H9 (cell line): ENCODE results near the gene SLC4A3. TPM values are rescaled to one million over a fixed set of nuclear protein-coding genes. Genes with fewer than 3 reads are reported as not detected.
A peak's percentile ranks its signal among the peaks of the same experiment; 100 is the strongest.

Source experiments
- DNase-seq: peaks from one replicate; pipeline ENCODE4 v3.0.0-alpha.2; 2017
- H2AFZ ChIP-seq: one replicate; pipeline ENCODE4 v1.6.1; 2013; ENCODE audit warnings: mild to moderate bottlenecking, low read length, control low read depth, moderate library complexity
- H2AK5ac ChIP-seq: 2 replicates; pipeline ENCODE4 v1.6.1; 2013; ENCODE audit warnings: low read length, control low read depth, mixed read lengths; ENCODE audit not compliant: insufficient read length
- H2BK120ac ChIP-seq: one replicate; pipeline ENCODE4 v1.6.1; 2013; ENCODE audit warnings: low read depth, mild to moderate bottlenecking, low read length, control low read depth, inconsistent platforms; ENCODE audit not compliant: poor library complexity, severe bottlenecking
- H2BK12ac ChIP-seq: 2 replicates; pipeline ENCODE4 v1.6.1; 2013; ENCODE audit warnings: low read length, control low read depth, mixed read lengths, low read depth; ENCODE audit not compliant: insufficient read length
- H2BK15ac ChIP-seq: 2 replicates; pipeline ENCODE4 v1.6.1; 2013; ENCODE audit warnings: low read depth, low read length, control low read depth
- H2BK20ac ChIP-seq: one replicate; pipeline ENCODE4 v1.6.1; 2013; ENCODE audit warnings: low read depth, mild to moderate bottlenecking, low read length, control low read depth, inconsistent platforms; ENCODE audit not compliant: poor library complexity, severe bottlenecking
- H2BK5ac ChIP-seq: 2 replicates; pipeline ENCODE4 v1.6.1; 2013; ENCODE audit warnings: low read length, control low read depth, mixed read lengths; ENCODE audit not compliant: insufficient read length
- H3K14ac ChIP-seq: 2 replicates; pipeline ENCODE4 v1.6.1; 2013; ENCODE audit warnings: low read length, control low read depth; ENCODE audit not compliant: insufficient read depth
- H3K18ac ChIP-seq: 2 replicates; pipeline ENCODE4 v1.6.1; 2013; ENCODE audit warnings: low read depth, mild to moderate bottlenecking, mixed read lengths, low read length, control low read depth; ENCODE audit not compliant: insufficient read length
- H3K23ac ChIP-seq: 2 replicates; pipeline ENCODE4 v1.6.1; 2013; ENCODE audit warnings: low read length, control low read depth, mixed read lengths, low read depth; ENCODE audit not compliant: insufficient read length
- H3K23me2 ChIP-seq: 2 replicates; pipeline ENCODE4 v1.6.1; 2013; ENCODE audit warnings: low read depth, mild to moderate bottlenecking, mixed read lengths, low read length, control low read depth; ENCODE audit not compliant: insufficient read length, poor library complexity, severe bottlenecking
- H3K27ac ChIP-seq: 2 replicates; pipeline ENCODE4 v1.5.1; 2013; ENCODE audit warnings: low read length, control low read depth, mixed read lengths, low read depth; ENCODE audit not compliant: insufficient read length
- H3K27me3 ChIP-seq: 2 replicates; pipeline ENCODE4 v1.6.1; 2013; ENCODE audit warnings: low read length, control low read depth, inconsistent platforms; ENCODE audit not compliant: insufficient read depth
- H3K4ac ChIP-seq: 2 replicates; pipeline ENCODE4 v1.6.1; 2013; ENCODE audit warnings: low read depth, mild to moderate bottlenecking, control low read depth, inconsistent platforms, low read length, moderate library complexity
- H3K4me1 ChIP-seq: 2 replicates; pipeline ENCODE4 v1.6.1; 2013; ENCODE audit warnings: low read length, control low read depth, inconsistent platforms; ENCODE audit not compliant: insufficient read depth
- H3K4me2 ChIP-seq: 2 replicates; pipeline ENCODE4 v1.6.1; 2013; ENCODE audit warnings: low read length, control low read depth, mixed read lengths; ENCODE audit not compliant: insufficient read length, insufficient read depth
- H3K56ac ChIP-seq: 2 replicates; pipeline ENCODE4 v1.6.1; 2013; ENCODE audit warnings: low read depth, mild to moderate bottlenecking, mixed read lengths, low read length, control low read depth; ENCODE audit not compliant: insufficient read length
- H3K79me1 ChIP-seq: 2 replicates; pipeline ENCODE4 v1.6.1; 2013; ENCODE audit warnings: low read depth, mild to moderate bottlenecking, moderate library complexity, low read length, control low read depth, inconsistent platforms; ENCODE audit not compliant: insufficient read depth, poor library complexity, severe bottlenecking
- H3K79me2 ChIP-seq: 2 replicates; pipeline ENCODE4 v1.6.1; 2013; ENCODE audit warnings: low read length, control low read depth, inconsistent platforms; ENCODE audit not compliant: insufficient read depth
- H3K9ac ChIP-seq: 2 replicates; pipeline ENCODE4 v1.6.1; 2013; ENCODE audit warnings: low read length, control low read depth, mixed read lengths; ENCODE audit not compliant: insufficient read length; ENCODE audit errors: extremely low read depth
- H3K9me3 ChIP-seq: one replicate; pipeline ENCODE4 v1.6.1; 2013; ENCODE audit warnings: low read depth, low read length, inconsistent platforms; ENCODE audit not compliant: control insufficient read depth
- H3T11ph ChIP-seq: one replicate; pipeline ENCODE4 v1.6.1; 2013; ENCODE audit warnings: mild to moderate bottlenecking, low read length, control low read depth, inconsistent platforms
- H4K20me1 ChIP-seq: one replicate; pipeline ENCODE4 v1.6.1; 2013; ENCODE audit not compliant: control insufficient read depth, insufficient read length, insufficient read depth
- H4K5ac ChIP-seq: 2 replicates; pipeline ENCODE4 v1.6.1; 2013; ENCODE audit warnings: low read depth, mild to moderate bottlenecking, mixed read lengths, low read length, control low read depth; ENCODE audit not compliant: insufficient read length
- H4K8ac ChIP-seq: replicated peaks from 2 replicates; pipeline ENCODE4 v1.6.1; 2013; ENCODE audit warnings: low read length, control low read depth, mixed read lengths, low read depth; ENCODE audit not compliant: insufficient read length
- H4K91ac ChIP-seq: 2 replicates; pipeline ENCODE4 v1.6.1; 2013; ENCODE audit warnings: low read depth, mild to moderate bottlenecking, moderate library complexity, mixed read lengths, low read length, control low read depth; ENCODE audit not compliant: insufficient read length
- H3K27ac Mint-ChIP-seq, 3 experiments: 2 replicates in 2 of 3; 3 replicates in 1 of 3; pipeline ENCODE4 v1.8.0; 2020 to 2021; ENCODE audit warnings: mixed read lengths in 3 of 3, mild to moderate bottlenecking in 1 of 3, moderate library complexity in 1 of 3
- H3K27me3 Mint-ChIP-seq: 2 replicates; pipeline ENCODE4 v1.8.0; 2021; ENCODE audit warnings: low read depth, mild to moderate bottlenecking, moderate library complexity, mixed read lengths
- H3K36me3 Mint-ChIP-seq, 3 experiments: 2 replicates in 2 of 3; 3 replicates in 1 of 3; pipeline ENCODE4 v1.8.0; 2020 to 2021; ENCODE audit warnings: low read depth in 3 of 3, mixed read lengths in 3 of 3; ENCODE audit not compliant: insufficient read depth in 1 of 3
- H3K4me1 Mint-ChIP-seq, 2 experiments: 2 replicates each; pipeline ENCODE4 v1.8.0; 2020; ENCODE audit warnings: mixed read lengths in 2 of 2
- H3K4me3 Mint-ChIP-seq, 2 experiments: 2 replicates in 1 of 2; 3 replicates in 1 of 2; pipeline ENCODE4 v1.8.0; 2020 to 2021; ENCODE audit warnings: mild to moderate bottlenecking in 2 of 2, mixed read lengths in 2 of 2, moderate library complexity in 1 of 2
- H3K9me3 Mint-ChIP-seq, 2 experiments: 2 replicates in 1 of 2; 3 replicates in 1 of 2; pipeline ENCODE4 v1.8.0; 2020; ENCODE audit warnings: mild to moderate bottlenecking in 2 of 2, mixed read lengths in 2 of 2, moderate library complexity in 1 of 2
- WGBS: extraction: QIAGEN DNeasy Blood & Tissue Kit; methylation state at CpG from one replicate; pipeline ENCODE4 v1.1.7; 2013; ENCODE audit warnings: missing lambda C conversion rate, low lambda C conversion rate, mixed read lengths; ENCODE audit not compliant: insufficient read length; ENCODE audit errors: extremely low coverage; 5-methylcytosine and 5-hydroxymethylcytosine counted together
- total RNA-seq: library from RNA; stranded (reverse); gene quantifications from 2 replicates; pipeline ENCODE4 v1.2.1, GENCODE V29; 2021
- TF ChIP-seq, protein P1 (sequence below): fragments of 200-600 bp; sonication (generic); conservative IDR thresholded peaks from 3 replicates; pipeline ENCODE4 v1.8.0; 2021; ENCODE audit warnings: antibody characterized with exemption, mild to moderate bottlenecking

The SLC4A3 gene
- total RNA-seq, 1 experiment from 2014 or later: 11.1 TPM

DNA sequence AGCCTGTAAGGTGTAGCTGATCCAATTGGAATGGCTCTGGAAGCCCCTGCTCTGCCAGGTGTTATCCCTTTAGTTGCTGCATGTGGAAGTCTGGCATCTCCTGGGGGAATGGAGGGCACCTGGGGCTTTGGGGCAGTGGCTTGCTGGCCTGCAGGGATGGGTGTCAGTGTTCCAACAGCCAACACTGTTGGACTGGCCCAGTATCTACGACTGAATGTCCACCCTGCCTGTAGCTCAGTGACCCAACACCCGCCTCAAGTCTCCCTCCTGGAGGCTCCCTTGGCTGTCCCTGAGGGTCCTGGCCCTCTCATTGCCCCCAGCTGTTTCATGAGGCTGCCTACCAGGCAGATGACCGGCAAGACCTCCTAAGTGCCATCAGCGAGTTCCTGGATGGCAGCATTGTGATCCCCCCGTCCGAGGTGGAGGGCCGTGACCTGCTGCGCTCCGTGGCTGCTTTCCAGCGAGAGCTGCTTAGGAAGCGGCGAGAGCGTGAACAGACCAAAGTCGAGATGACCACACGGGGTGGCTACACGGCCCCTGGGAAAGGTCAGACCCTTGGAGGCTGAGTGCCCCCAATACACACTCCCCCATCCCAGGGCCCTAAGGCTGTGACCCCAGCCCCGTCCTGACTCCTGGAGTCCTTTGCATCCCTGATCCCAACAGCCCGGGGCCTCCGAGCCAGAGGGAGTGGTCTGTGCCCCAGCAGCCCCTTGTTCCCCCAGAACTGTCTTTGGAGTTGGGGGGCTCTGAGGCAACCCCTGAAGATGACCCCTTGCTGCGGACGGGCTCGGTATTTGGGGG lies 7.7 kb downstream of the SLC4A3 start:
- no peak overlapping the region for H3K27ac ChIP-seq
- no peaks in the 10 kb centered on the region for H3K9me3 ChIP-seq
- no peak overlapping the region for H2AFZ ChIP-seq
- H2BK15ac ChIP-seq: no peak overlapping the region
- no peak overlapping the region for H4K5ac ChIP-seq
- no peaks in the 10 kb centered on the region for H3K4me1 ChIP-seq
- no peak overlapping the region for H3K14ac ChIP-seq
- H3K4me1 Mint-ChIP-seq: peaks cover 0 to 4% of the 10 kb centered on the region in 2 experiments; a peak in 1 of 4 replicates
- H2AK5ac ChIP-seq: no peak overlapping the region
- H4K8ac ChIP-seq: no peak overlapping the region
- H3K56ac ChIP-seq: no peak overlapping the region
- TF ChIP-seq, protein P1, sequence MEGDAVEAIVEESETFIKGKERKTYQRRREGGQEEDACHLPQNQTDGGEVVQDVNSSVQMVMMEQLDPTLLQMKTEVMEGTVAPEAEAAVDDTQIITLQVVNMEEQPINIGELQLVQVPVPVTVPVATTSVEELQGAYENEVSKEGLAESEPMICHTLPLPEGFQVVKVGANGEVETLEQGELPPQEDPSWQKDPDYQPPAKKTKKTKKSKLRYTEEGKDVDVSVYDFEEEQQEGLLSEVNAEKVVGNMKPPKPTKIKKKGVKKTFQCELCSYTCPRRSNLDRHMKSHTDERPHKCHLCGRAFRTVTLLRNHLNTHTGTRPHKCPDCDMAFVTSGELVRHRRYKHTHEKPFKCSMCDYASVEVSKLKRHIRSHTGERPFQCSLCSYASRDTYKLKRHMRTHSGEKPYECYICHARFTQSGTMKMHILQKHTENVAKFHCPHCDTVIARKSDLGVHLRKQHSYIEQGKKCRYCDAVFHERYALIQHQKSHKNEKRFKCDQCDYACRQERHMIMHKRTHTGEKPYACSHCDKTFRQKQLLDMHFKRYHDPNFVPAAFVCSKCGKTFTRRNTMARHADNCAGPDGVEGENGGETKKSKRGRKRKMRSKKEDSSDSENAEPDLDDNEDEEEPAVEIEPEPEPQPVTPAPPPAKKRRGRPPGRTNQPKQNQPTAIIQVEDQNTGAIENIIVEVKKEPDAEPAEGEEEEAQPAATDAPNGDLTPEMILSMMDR: no peak
- H3K79me1 ChIP-seq: no peaks in the 10 kb centered on the region
- peak overlapping the region in 1 of 3 experiments; percentile 75; a peak in 2 of 7 replicates for H3K27ac Mint-ChIP-seq
- no peak overlapping the region for H3T11ph ChIP-seq
- H3K23ac ChIP-seq: no peak overlapping the region
- peak; percentile 19 for DNase-seq
- H4K91ac ChIP-seq: no peak overlapping the region
- H3K23me2 ChIP-seq: no peaks in the 10 kb centered on the region
- no peak overlapping the region for H2BK12ac ChIP-seq
- H3K4me3 Mint-ChIP-seq: no peak overlapping the region
- H3K27me3 Mint-ChIP-seq: no peaks in the 10 kb centered on the region
- no peaks in the 10 kb centered on the region for H4K20me1 ChIP-seq
- no CpG with 5 or more reads among the region's 22 CpGs for WGBS
- no peaks in the 10 kb centered on the region for H3K79me2 ChIP-seq
- H3K9ac ChIP-seq: no peak overlapping the region
- H2BK5ac ChIP-seq: no peak overlapping the region
- H3K18ac ChIP-seq: no peak overlapping the region
- no peak overlapping the region for H2BK120ac ChIP-seq
- peaks cover 0 to 21% (median 10%) of the 10 kb centered on the region in 3 experiments; a peak in 5 of 7 replicates for H3K36me3 Mint-ChIP-seq
- no peak overlapping the region for H3K4me2 ChIP-seq
- no peaks in the 10 kb centered on the region; a peak in 1 of 5 replicates for H3K9me3 Mint-ChIP-seq
- H2BK20ac ChIP-seq: no peak overlapping the region
- no peaks in the 10 kb centered on the region for H3K27me3 ChIP-seq
- no peak overlapping the region for H3K4ac ChIP-seq
